Upper lobe of left lung (tissue), 4 donors: Measurements from ENCODE around the gene ZNF830.

Source experiments
- CTCF ChIP-seq, 6 experiments: fragments of 450-650 bp in 4 of 6; fragments of 200-600 bp in 2 of 6; sonication (generic) in 2 of 6; IDR thresholded peaks; one replicate each; pipeline ENCODE4 v1.5.1; 2016 to 2019; ENCODE audit warnings: antibody characterized with exemption in 6 of 6
- EP300 ChIP-seq, 4 donors: sonication (generic); formaldehyde crosslinking; IDR thresholded peaks; one replicate each; pipeline ENCODE4 v1.5.1; 2017; ENCODE audit warnings: antibody characterized with exemption in 4 of 4, control low read depth in 2 of 4
- POLR2A ChIP-seq, 4 donors: fragments of 450-650 bp; IDR thresholded peaks; one replicate each; pipeline ENCODE4 v1.5.1; 2016 to 2017; ENCODE audit warnings: antibody characterized with exemption in 4 of 4, mild to moderate bottlenecking in 2 of 4

GRCh38 chr17:34990921-34991365, 29.6 kb downstream of the ZNF830 start:
- TF ChIP-seq CTCF (IDR thresholded peaks at IDR 0.05) (no peak), POLR2A (IDR thresholded peaks at IDR 0.05) (no peak), EP300 (IDR thresholded peaks at IDR 0.05) (no peak)
